ENCODE results near the gene MDP1.
"Not testable (repeated sequence)": the region's sequence is repeated elsewhere in the genome, so short reads cannot be mapped to it uniquely, and the experiment has no call there.

The MDP1 gene

DNA sequence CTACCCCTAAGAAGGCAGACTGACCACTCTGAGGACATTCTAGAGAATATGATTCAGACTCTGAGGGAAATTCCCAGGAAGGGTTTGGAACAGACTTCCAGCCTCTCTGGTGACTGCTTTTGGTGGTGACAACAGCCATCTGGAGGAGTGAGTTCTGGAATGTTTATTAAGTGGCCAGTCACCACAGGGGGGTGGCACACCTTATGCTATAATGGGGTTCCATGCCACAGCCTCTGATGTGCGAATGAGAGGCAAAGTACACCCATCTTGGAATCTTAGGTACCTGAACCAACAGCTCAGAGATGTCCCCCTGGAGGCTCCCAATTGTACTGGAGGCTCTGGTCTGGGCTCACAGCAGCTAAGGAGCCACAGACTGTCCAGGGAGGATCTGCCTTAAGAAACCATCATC is 36.0 kb upstream of the MDP1 start:
- DNase-seq (ENCODE audit: low read depth in 2 of 2) = no peak

DNA sequence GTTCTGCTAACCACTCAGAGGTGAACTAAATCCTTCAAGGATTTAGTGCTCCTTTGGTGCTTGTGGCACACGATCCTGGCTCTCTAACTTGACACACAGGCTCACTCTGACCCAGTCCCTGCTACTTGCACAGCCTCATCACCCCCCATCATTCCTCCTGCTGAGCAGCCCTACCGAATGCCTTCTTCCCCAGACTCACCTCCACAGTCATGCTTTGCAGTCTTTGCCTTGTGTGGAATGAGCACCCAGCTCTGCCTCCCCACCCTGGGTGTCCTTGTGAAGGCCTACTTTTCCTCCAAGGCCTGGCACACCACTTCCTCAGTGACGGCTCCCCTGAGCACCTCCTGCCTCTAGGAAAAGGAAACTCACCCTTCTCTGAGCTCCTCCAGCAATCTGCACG is 34.5 kb upstream of the MDP1 start:
- no peak for DNase-seq (ENCODE audit: low read depth in 2 of 2)

DNA sequence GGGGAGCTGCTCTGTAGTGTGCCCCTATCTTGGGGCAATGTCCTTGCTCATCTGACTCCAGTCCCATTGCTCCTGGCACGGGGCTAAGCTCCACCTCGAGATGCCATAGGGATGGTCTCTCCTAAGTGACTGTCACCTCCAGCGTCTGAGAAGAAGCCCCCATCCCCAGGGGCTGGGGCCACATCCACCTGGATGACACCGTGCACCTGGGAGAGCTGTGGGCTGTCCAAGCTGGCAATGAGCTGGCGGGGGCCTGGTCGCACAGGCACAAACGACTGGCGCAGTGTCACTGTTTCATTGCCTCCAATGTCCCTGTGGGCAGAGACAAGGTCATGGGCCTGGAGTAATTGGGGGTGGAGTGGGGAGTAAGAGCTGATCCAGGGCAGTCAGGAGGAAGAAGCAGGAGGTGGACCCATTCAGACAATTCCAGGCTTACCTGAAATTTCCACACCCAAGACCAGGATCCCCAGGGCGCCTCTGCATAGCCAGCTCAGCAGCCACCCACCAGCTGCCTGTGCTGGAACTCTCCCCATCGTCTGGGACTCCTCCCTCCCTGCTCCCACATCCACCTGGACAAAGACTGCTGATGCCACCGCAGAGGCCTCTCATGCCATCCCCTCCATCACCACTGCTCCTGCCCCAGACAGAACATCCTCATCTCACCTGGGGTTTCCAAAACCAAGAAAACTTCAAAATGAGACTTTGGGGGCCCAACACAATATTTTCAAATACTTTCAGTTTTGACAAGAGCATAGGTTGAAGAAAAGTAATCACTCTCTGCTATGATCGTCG is 33.6 kb upstream of the MDP1 start:
- no peak for DNase-seq (ENCODE audit: low read depth in 2 of 2)

DNA sequence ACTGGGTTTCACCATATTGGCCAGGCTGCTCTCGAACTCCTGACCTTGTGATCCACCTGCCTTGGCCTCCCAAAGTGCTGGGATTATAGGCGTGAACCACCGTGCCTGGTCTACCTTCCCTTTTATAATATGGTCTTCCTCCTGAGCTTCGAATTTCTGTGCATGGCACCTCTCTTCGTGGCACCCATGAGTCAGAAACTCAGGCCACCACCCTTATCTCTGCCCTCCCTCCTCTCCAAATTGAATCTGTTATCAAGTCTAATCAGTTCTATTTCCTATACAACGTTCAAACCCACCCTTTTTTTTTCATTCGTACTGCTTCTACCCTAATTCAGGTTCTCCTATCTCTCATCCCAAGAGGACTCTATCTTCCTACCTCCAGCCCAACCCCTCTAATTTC is 31.6 kb upstream of the MDP1 start:
- no peak for DNase-seq (ENCODE audit: low read depth in 2 of 2)

DNA sequence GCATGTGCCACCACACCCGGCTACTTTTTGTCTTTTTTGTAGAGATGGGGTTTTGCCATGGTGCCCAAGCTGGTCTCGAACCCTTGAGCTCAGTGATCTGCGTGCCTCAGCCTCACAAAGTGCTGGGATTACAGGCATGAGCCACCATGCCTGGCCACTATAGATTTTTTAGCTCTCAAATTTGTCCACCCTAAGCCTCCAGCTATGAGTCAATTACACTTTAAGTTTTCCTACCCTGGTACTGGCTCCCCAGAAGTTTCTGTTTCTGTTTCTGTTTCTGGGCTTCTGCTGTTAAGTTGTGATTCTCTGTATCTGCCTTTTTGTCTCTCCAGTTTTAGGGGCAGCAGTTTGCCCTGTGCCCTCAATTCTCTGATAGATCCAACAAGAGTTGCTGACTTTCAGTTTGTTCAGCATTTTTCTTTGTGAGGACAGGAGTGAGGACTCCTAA is 30.9 kb upstream of the MDP1 start:
- DNase-seq (ENCODE audit: low read depth in 2 of 2) = peak in 1 of 2 donors; percentile 7

DNA sequence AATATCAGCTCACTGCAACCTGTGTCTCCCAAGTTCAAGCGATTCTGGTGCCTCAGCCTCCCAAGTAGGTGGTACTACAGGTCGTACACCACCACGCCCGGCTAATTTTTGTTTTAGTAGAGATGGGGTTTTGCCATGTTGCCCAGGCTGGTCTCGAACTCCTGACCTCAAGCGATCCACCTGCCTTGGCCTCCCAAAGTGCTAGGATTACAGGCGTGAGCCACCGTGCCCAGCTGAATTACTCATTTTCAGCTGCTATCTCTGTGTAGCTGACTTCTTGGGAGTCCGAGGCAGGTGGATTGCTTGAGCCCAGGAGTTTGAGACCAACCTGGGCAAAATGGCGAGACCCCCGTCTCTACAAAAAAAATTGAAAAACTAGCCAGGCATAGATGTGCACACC is 29.5 kb upstream of the MDP1 start:
- not testable (repeated sequence) for DNase-seq (ENCODE audit: low read depth in 2 of 2)

DNA sequence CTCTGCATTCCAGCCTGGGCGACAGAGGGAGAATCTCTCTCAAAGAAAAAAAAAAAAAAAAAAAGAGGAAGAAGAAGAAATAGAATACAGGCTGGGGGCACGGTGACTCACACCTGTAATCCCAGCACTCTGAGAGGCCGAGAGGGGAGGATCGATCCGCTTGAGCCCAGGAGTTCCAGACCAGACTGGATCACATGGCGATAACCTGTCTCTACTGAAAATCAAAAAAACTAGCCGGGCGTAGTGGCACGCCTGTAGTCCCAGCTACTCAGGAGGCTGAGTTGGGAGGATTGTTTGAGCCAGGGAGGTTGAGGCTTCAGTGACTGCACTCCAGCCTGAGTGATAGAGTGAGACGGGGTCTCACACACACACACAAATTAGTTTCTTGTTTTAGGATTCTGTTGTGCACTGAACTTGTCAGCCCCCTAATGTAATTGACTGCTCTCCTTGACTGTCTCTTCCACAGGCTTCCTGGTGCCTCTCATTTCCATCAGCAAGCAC is 27.5 kb upstream of the MDP1 start:
- no peak for DNase-seq (ENCODE audit: low read depth in 2 of 2)

DNA sequence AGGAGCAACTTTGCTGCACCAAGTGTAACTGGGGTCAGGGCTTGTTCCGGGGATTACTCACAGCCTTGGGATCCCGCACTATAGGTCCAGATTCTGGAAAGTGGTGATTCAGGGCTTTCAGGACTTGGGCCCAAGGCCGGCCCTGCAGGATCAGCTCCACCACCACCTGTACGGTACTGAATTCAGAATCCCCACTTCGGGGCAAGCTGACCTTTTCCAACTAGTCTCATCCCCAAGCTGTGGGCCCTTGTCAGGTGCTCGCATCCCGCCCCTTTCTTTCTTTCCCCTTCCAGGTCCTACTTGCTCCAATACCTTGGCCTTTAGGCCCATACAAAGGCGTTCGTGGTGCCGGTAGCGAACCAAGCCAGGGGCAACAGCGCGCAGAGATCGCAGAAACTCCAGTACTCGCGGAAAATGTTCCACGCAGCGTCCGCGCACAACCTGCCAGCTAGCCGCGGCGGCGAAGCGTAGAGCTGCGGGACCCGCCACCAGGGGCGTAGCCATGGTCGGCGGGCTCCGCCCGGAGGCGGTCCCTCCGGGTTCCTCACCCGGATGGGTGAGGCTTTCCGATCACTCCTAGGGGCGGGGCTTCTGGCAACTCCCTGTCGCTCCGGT is 26.1 kb upstream of the MDP1 start:
- DNase-seq (ENCODE audit: low read depth in 2 of 2) = peak; percentile 88 to 96

DNA sequence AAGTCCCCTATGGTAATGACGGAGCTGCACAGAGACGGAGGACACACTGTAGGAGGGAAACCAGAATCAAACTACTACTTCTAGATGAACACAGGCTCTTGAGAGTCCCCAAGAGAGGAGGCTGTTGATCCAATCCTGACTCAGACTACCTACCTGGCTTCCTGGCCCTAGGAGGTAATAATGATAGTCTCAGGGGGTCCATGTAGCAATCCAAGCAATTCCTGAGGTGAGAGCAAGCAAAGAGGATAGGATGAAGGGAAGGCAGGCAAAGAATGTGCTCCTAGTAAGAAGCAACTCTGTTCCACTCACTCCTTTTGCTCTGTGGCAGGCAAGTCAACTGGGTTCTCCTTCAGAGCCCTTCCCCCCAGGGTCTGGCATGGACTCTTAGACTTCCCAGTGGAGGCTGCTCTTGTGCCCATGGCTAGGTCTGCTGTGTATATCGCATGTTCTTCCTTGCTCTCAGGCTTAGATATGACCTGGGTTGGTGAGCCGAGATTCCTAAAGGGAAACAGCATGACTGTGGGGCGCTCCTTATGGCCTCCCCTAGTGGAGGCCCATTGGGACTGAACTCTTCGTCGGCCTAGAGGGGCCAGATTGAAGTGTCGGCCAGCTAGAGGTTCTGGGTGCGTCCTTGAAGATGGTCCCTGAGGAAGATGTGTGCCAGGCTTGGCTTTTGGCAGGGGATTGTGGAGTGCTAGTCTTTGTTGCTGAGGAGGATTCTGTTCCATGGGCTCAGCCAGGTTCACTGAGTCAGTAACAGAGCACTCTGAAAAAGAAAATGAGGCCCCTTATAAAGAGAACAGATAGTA is 24.4 kb upstream of the MDP1 start:
- DNase-seq (ENCODE audit: low read depth in 2 of 2) = no peak

DNA sequence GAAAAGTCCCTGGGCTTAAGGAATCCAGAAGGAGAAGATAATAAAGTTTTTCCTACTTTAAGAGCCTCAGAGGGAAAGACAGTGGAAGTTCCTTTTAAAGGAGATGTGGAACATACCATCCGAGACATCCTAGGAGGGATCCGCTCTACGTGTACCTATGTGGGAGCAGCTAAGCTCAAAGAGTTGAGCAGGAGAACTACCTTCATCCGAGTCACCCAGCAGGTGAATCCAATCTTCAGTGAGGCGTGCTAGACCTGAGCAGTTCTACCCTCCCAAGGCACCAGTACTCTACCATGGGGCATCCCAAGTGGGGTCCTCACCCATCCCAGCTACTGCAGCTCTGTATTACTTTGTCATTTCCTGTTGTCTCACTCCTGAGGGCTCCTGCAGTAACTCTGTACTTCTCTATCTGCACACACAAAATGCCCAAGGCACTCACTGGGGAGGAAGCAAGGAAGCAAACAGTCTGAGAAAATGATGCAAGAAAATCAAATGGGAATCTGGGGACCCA is 22.7 kb upstream of the MDP1 start:
- DNase-seq (ENCODE audit: low read depth in 2 of 2) = no peak

DNA sequence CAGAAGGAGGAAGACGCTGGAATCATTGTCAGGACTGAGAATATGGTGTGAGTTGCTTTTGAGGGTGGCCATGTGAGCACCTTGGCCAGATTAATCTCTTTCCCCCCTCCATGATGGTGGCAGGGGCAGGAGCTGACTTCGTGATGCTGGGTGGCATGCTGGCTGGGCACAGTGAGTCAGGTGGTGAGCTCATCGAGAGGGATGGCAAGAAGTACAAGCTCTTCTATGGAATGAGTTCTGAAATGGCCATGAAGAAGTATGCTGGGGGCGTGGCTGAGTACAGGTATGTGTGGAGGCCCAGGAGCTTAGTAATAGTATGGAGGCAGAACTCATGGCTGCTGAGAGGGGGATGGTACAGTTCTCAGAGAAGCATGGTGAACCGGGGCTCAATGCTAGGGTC is 22.3 kb upstream of the MDP1 start:
- no peak for DNase-seq (ENCODE audit: low read depth in 2 of 2)

DNA sequence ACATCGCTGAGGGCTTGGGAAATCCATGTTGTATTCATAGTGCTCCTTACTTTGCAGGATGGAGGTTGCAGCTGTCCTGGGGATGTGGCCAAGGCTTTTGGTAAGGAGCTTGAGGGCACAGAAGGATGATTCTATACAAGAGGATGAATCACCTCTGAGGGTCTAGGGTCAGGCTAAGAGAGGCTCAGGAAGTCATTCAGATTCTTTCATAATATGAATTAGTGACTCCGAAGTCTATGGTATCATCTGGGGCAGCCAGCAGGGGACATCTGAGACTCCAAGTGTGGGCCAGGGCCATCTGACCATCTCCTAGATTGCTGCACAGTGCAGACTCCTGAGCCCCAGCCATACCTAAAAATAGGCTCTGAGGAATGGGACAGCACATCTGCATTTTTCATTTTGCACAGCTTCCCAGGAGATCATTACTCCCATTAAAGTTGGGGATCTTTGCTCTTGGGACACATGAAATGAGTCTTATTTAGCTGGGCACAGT is 21.6 kb upstream of the MDP1 start:
- DNase-seq (ENCODE audit: low read depth in 2 of 2) = no peak

DNA sequence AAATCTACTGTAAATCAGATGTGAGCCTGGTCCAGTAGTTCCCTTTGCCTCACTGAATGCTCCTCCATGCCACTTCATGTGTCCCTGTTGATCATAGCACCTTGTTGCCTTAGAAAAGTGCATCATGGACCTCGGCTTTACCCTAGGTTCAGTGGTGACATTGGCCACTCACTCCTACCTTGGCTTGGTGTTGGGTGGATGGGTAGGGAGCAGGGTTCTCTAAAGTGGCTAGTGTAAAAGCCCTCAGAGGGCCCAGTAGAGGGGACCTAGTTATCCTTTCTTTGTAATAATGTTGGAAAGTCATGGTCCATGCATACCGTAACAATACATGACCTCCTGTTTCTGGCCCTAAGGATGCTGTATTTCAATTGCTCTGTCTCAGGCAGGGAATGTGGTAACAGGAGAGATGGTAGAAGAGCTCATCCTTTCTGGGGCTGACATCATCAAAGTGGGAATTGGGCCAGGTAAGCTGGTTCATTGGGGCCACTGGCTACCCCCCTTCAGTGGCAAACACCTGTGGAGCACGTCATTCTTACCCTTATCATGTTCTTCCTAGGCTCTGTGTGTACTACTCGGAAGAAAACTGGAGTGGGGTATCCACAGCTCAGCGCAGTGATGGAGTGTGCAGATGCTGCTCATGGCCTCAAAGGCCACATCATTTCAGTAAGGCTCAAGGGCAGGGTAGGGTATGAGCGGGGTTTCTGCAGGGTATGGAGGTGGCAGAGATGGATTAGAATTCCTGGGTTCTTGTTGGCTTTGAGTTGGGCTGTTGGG is 21.0 kb upstream of the MDP1 start:
- no peak for DNase-seq (ENCODE audit: low read depth in 2 of 2)

DNA sequence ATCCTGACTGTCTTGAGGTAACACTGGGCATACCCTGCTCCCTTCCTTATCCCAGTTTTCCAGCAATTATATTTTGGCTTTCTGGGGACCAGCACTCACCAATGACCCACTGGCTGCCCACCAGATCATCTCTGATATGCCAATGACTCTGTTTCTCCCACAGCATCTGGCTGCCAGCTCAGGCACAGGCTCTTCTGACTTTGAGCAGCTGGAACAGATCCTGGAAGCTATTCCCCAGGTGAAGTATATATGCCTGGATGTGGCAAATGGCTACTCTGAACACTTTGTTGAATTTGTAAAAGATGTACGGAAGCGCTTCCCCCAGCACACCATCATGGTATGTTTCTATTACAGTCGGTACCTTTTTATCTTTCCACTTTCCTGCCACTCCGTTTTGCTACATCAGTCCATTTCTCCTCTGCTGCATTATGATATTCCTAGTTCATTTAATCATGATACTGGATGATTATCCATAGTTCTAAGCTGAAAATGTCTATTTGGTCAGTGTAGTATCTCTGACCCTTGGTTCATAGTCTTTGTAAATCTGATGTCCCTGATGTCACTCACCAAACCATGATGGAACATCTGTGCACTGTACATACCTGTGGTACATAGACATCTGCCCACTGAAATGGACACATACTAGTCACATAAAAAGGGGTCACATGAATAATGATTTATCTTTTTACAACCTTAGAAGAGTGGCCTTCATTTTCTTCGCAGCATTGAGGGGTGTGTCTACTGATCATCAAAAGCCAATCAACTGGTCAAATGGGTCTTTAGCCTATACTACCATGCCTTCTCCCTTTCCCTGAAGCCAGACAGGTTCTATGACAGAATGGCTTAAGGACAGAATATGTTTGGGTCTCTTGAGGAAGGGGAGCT is 20.2 kb upstream of the MDP1 start:
- no peak for DNase-seq (ENCODE audit: low read depth in 2 of 2)

DNA sequence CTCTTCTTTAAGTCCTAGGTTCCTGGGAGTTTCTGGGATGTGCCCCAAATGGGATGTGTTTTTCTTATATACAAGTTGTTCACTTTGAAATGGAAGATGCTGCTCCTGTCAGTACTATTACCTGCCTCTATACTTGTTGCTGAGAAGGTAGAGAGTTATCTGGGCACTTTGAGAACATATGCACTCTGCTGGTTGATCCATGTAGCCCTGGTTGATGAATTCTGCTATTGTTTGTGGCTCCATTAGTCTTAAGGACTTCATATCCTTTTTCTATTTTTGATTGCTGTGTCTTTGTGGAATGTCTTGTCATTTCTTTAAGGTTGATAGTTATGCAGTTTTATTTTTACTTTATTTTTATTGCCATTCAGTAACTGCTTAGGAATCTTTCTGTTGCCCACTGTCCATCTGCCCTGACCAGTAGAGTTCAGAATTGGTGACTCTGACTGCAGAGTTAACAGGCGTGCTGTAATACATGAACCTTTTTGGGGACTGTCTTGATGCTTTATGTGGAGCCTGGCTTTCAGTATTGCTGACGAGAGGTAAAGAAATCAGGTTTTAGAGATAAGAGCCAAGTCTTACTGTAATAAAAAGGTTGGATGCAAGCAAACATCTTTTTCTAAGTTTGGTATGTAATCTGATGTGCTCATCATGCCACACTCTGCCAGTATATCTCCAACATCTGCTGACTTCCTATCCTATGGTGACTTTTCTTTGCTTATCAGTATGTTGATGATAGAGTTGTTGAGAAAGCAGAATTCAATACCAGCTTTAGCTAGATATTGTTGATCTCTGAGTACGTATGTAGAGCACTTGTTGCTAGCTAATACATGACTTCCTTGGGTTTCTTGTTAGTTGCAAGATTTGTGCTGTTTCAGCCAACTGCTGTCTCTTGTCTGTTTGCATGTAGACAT is 18.5 kb upstream of the MDP1 start:
- no peak for DNase-seq (ENCODE audit: low read depth in 2 of 2)

DNA sequence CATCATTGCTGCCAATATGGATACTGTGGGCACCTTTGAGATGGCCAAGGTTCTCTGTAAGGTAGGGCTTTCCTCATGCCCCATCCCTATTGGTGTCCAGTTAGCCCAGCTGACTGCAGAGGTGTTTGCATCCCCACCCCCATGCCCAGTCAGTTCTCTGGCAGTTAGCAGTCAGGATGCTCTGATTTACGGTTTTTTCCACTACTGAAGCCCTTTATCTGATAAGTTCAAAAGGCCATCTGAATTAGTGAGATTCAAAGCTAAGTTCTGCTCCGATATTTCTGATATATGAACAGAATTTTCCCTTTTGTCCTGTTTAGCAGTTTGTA is 17.6 kb upstream of the MDP1 start:
- no peak for DNase-seq (ENCODE audit: low read depth in 2 of 2)

DNA sequence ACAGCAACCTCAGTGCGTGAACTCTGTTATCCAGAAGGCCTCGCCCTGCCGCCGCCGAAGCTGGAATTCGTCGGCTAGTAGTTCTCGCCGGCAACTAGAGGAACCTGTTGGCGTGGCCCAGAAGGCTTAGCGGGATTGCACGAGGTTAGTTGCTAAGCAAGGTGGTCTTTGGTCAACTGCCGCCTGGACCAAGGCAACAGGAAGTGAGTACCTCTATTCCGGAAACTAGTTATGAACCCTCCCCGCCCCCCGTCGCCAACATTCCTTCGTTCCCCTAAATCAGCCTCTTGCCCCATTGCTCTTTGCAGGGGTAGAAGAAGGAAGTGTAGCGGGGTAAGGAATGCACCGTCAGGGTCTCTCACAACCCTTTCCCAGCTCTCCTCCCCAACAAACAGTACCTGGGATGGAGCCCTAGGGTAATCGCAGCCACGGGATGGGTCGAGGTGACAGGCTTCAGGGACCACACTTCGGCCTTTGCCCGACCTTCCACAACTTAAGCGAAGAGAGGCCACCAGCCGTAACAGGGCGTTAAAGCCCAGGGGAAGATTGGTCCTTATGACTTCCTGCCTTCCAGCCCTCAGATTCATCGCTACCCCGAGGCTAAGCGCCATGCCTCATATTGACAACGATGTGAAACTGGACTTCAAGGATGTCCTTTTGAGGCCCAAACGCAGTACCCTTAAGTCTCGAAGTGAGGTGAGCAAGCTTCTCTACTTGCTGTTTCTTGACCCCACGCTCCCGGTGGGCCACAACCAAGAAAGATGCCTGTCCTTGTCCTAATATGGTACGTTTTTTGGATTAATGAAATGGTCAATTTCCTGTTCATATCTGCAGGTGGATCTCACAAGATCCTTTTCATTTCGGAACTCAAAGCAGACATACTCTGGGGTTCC is 17.0 kb upstream of the MDP1 start, which contains the start of gene GMPR2:
TSS of gene GMPR2 (plus strand) at position 285 of the 893 bp plus-strand sequence. CDS start at position 610, 325 bp downstream.
- no peak for DNase-seq (ENCODE audit: low read depth in 2 of 2)

DNA sequence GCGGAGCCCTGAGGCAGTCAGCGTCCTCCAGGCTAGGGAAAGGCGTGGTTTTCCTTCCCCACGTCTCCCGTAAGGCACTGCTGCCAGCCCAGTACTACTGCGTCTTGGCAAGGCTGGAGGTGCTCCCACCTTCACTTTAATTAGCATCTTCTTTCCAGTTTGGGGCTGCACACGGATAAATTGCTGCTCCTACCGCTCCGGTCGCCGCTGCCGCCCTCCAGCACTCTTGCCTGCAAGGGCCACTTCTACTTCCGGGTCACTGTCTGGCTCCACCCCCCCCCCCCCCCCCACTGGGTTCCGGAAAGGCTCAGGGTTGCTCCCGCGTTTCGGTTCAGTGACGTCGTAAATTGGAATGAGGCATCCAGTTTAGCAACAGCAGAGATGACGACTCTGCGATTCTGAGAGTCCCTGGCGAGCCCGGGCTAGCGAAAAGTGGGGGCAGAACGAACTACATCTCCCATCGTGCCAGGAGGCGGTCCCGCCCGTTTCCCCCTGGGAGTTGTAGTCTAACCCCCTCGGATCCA is 16.3 kb upstream of the MDP1 start, which contains the start of gene NEDD8:
TSS of gene NEDD8 (minus strand) at position 247 of the 524 bp plus-strand sequence. CDS start at position 147, 100 bp downstream.
- peak; percentile 83 to 91 for DNase-seq (ENCODE audit: low read depth in 2 of 2)

Measured in stimulated activated CD4-positive, alpha-beta T cell treated with anti-CD3 and anti-CD28 coated beads, Interleukin-4, amount 100 ng/mL, for 48 hours (primary cell).